Loucy (cell line): ENCODE results near the gene NIPA2.

Experiments
- EZH2phosphoT487 ChIP-seq: fragments of 200-600 bp; IDR thresholded peaks from 2 replicates; pipeline ENCODE4 v1.6.1; 2018; ENCODE audit warnings: antibody characterized with exemption, mild to moderate bottlenecking, moderate library complexity, borderline replicate concordance
- TF ChIP-seq, protein P1 (sequence below): fragments of 200-600 bp; sonication (generic); conservative IDR thresholded peaks from 2 replicates; pipeline ENCODE4 v1.5.1; 2014; ENCODE audit warnings: mild to moderate bottlenecking, antibody characterized with exemption, low read length

DNA sequence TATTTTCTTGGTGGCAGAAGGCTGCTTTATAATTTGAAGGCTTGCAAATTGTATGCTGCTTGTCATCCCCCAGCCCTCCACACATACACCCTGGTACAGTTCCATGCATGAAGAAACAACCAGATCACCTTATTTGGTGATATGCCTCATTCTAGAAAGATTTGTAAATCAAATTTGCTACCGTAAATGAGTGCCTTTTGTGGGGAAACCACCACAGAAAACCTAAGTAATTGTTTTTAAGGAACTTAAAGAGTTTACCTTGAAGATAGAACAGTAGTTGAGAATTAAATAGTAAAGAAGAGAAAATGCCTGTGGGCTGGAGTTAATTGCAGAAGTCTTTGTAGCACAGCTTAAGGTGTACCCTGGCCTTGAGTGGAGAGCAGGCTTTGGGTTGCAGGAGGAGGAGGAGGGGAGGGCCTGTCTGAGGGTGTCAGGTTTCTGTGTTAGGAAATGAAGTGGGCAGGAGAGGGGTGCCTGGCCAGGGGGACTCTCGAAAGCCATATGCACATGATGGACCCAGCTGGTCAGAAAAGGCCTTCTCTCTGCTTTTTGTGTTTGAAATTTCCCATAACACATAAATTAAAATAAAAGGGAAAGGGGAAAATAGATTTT is 6.9 kb downstream of the NIPA2 start:
- TF ChIP-seq, protein P1, sequence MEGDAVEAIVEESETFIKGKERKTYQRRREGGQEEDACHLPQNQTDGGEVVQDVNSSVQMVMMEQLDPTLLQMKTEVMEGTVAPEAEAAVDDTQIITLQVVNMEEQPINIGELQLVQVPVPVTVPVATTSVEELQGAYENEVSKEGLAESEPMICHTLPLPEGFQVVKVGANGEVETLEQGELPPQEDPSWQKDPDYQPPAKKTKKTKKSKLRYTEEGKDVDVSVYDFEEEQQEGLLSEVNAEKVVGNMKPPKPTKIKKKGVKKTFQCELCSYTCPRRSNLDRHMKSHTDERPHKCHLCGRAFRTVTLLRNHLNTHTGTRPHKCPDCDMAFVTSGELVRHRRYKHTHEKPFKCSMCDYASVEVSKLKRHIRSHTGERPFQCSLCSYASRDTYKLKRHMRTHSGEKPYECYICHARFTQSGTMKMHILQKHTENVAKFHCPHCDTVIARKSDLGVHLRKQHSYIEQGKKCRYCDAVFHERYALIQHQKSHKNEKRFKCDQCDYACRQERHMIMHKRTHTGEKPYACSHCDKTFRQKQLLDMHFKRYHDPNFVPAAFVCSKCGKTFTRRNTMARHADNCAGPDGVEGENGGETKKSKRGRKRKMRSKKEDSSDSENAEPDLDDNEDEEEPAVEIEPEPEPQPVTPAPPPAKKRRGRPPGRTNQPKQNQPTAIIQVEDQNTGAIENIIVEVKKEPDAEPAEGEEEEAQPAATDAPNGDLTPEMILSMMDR = no peak
- no peak for TF ChIP-seq EZH2phosphoT487
